ENCODE results near the gene AP5S1. TPM values are rescaled to one million over a fixed set of nuclear protein-coding genes. Genes with fewer than 3 reads are reported as not detected.

The AP5S1 gene
- total RNA-seq, 4 donors from 2014 or later = 16.0 to 46.3 (median 35.0) TPM

GRCh38 chr20:3814928-3815495 is 5.3 kb upstream of the AP5S1 start:
- Histone ChIP-seq H3K4me3 (replicated peaks in 1 of 3) (no peak overlapping the region), H3K27ac (no peak overlapping the region), H3K9me3 (no peaks in the 10 kb centered on the region), H3K4me1 (peaks cover 35 to 45% of the 10 kb centered on the region in 2 donors), H3K27me3 (no peaks in the 10 kb centered on the region), H3K36me3 (no peaks in the 10 kb centered on the region)
- TF ChIP-seq CTCF (IDR thresholded peaks at IDR 0.05) = no peak
- 79 to 88% methylated on average over 7 of the region's 7 CpGs for WGBS, 2 donors
- DNase-seq = no peak
- intact Hi-C loops (cut with DNase I) = no loop called here

- Histone ChIP-seq H3K36me3 (no peaks in the 10 kb centered on the region), H3K4me3 (replicated peaks in 1 of 3) (no peak overlapping the region), H3K27ac (no peak overlapping the region), H3K27me3 (no peaks in the 10 kb centered on the region), H3K4me1 (peaks cover 27 to 39% of the 10 kb centered on the region in 2 donors), H3K9me3 (no peaks in the 10 kb centered on the region)
- intact Hi-C loops (cut with DNase I) = no loop called here
- TF ChIP-seq CTCF (IDR thresholded peaks at IDR 0.05) (no peak), POLR2A (IDR thresholded peaks at IDR 0.05) (no peak)
- DNase-seq = no peak
- 78 to 79% methylated on average over 9 of the region's 9 CpGs for WGBS, 2 donors
Measured at GRCh38 chr20:3815703-3816315, 4.5 kb upstream of the AP5S1 start.

GRCh38 chr20:3818155-3819151 is 1.9 kb upstream of the AP5S1 start:
- H3K9me3 ChIP-seq = no peaks in the 10 kb centered on the region
- 93 to 94% methylated on average over 5 to 8 of the region's 8 CpGs for WGBS, 2 donors
- TF ChIP-seq CTCF (IDR thresholded peaks at IDR 0.05) (peak; percentile 23 to 65 (median 54)), POLR2A (IDR thresholded peaks at IDR 0.05) (no peak)
- intact Hi-C loops (cut with DNase I) = loop anchor here (2.0 kb wide), 1 partner anchor 30 kb away; no protein-coding TSS in a partner anchor
- peaks cover 8 to 9% of the 10 kb centered on the region in 2 donors for H3K36me3 ChIP-seq
- no peaks in the 10 kb centered on the region for H3K27me3 ChIP-seq
- H3K27ac ChIP-seq = peak overlapping the region in 2 of 3 donors; percentile 12 to 38
- H3K4me3 ChIP-seq (replicated peaks in 1 of 3) = no peak overlapping the region
- peaks cover 7 to 29% of the 10 kb centered on the region in 2 donors for H3K4me1 ChIP-seq
- DNase-seq = peak; percentile 72 to 73

- Histone ChIP-seq H3K27me3 (no peaks in the 10 kb centered on the region), H3K36me3 (peaks cover 19% of the 10 kb centered on the region in 2 donors), H3K4me3 (replicated peaks in 1 of 3) (peak overlapping the region in 2 of 3 donors; percentile 45 to 51), H3K27ac (peak overlapping the region; percentile 99 to 100 (median 100)), H3K9me3 (no peaks in the 10 kb centered on the region), H3K4me1 (peaks cover 6 to 23% of the 10 kb centered on the region in 2 donors)
- DNase-seq = no peak
- WGBS, 2 donors = 63% methylated on average over 20 of the region's 20 CpGs
- intact Hi-C loops (cut with DNase I) = loop anchor here (2.0 kb wide), 1 partner anchor 31 kb away; no protein-coding TSS in a partner anchor
- no peak for TF ChIP-seq POLR2A (IDR thresholded peaks at IDR 0.05)
- no peak for TF ChIP-seq CTCF (IDR thresholded peaks at IDR 0.05)
Measured at GRCh38 chr20:3819411-3820047, 818 bp upstream of the AP5S1 start.
